Gastrocnemius medialis (tissue), 4 donors: ENCODE measurements around the gene SAT1.

Experiments
- POLR2A ChIP-seq, 2 donors: fragments of 450-650 bp; IDR thresholded peaks; one replicate each; pipeline ENCODE4 v1.6.1; 2017; ENCODE audit warnings: antibody characterized with exemption in 2 of 2, mild to moderate bottlenecking in 2 of 2, moderate library complexity in 2 of 2
- TF ChIP-seq, protein P1 (sequence below), 5 experiments: fragments of 450-650 bp in 3 of 5; fragments of 200-600 bp in 2 of 5; sonication (generic) in 2 of 5; IDR thresholded peaks in 4 of 5; conservative IDR thresholded peaks in 1 of 5; 1 replicate in 4 of 5; 2 replicates in 1 of 5; pipeline ENCODE4 v1.5.1; 2016 to 2019; ENCODE audit warnings: antibody characterized with exemption in 5 of 5, mild to moderate bottlenecking in 3 of 5, moderate library complexity in 3 of 5

- TF ChIP-seq, protein P1, sequence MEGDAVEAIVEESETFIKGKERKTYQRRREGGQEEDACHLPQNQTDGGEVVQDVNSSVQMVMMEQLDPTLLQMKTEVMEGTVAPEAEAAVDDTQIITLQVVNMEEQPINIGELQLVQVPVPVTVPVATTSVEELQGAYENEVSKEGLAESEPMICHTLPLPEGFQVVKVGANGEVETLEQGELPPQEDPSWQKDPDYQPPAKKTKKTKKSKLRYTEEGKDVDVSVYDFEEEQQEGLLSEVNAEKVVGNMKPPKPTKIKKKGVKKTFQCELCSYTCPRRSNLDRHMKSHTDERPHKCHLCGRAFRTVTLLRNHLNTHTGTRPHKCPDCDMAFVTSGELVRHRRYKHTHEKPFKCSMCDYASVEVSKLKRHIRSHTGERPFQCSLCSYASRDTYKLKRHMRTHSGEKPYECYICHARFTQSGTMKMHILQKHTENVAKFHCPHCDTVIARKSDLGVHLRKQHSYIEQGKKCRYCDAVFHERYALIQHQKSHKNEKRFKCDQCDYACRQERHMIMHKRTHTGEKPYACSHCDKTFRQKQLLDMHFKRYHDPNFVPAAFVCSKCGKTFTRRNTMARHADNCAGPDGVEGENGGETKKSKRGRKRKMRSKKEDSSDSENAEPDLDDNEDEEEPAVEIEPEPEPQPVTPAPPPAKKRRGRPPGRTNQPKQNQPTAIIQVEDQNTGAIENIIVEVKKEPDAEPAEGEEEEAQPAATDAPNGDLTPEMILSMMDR (IDR thresholded peaks at IDR 0.05 in 4 of 5, conservative IDR thresholded peaks at IDR 0.05 in 1 of 5) = no peak
- TF ChIP-seq POLR2A (IDR thresholded peaks at IDR 0.05) = no peak
Observed at GRCh38 chrX:23822841-23823240, 39.9 kb downstream of the SAT1 start.
